GM18909 (cell line): ENCODE data around the gene FAAH2.
"Not testable (repeated sequence)": the region's sequence is repeated elsewhere in the genome, so short reads cannot be mapped to it uniquely, and the experiment has no call there.

Source experiments
- ATAC-seq: cut with Tn5 transposase; IDR thresholded peaks from one replicate; pipeline ENCODE4 v1.9.1; 2021; ENCODE audit warnings: mild to moderate bottlenecking; ENCODE audit not compliant: unreplicated experiment, poor library complexity

FAAH2 gene

GRCh38 chrX:57380026-57380796 is 93.7 kb downstream of the FAAH2 start:
- peak; percentile 100 for ATAC-seq

DNA sequence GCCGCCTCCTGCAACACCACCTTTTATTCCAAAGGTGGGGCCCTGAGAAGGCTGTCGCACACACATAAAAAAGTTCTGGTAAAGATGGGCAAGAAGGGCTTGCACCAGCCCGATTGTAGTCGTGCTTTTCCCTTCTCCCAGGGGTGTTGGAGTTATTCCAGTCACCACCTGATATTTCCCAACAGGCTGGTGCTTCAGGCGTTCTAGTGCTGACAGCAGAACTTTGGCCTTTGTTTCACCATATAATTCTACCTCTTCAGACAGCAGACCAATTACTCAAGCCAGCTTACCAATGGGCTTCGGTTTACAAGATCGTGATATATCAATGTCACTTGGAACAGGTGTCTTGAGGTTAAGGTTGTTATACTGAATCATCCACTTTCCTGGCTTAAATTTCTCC is 107.7 kb downstream of the FAAH2 start:
- ATAC-seq, result not testable (repeated sequence)

GRCh38 chrX:57403191-57403590 is 116.7 kb downstream of the FAAH2 start:
- ATAC-seq, result not testable (repeated sequence)

GRCh38 chrX:57406149-57406548 is 119.6 kb downstream of the FAAH2 start:
- ATAC-seq, result no peak

GRCh38 chrX:57417827-57418226 is 131.3 kb downstream of the FAAH2 start:
- ATAC-seq, result no peak

DNA sequence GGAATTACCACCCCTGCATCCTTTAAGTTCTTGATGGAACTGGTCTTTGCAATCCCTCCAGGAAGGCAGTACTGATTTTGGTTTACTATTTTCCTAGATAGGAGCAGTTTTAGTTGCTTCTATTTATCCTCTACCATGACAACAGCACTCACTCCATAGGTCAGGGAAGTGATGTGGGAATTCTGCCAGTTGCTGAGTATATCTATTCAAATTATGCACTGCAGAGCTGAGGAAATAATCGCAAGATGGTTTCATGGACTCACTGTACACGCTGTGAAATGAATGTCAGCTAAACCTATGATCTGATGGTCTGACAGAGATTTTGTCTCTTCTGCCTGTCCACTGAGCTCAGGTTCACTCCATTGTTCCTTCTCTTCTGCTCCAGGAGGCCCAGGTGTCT is 135.8 kb downstream of the FAAH2 start:
- no peak for ATAC-seq

GRCh38 chrX:57422790-57423189 is 136.3 kb downstream of the FAAH2 start:
- ATAC-seq, result no peak

DNA sequence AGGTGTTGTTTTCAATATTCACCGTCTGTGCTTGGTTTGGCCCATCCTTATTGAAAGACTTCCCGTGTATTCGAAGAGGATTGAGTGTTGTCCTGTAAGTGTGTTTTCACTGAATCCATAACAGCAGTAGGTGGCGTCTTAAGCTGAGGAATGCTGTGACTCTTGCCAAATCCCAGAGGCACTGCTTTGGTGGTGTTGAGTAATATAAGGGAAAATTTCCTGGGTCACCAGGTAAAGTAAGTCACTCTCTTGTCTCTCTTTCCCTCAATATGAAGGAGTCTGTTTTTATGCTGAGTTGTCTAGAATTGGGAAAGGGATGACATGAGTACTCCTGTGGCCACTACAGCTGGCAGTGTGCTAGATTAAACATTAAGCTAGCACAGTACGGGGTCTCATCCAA is 158.6 kb downstream of the FAAH2 start:
- no peak for ATAC-seq

DNA sequence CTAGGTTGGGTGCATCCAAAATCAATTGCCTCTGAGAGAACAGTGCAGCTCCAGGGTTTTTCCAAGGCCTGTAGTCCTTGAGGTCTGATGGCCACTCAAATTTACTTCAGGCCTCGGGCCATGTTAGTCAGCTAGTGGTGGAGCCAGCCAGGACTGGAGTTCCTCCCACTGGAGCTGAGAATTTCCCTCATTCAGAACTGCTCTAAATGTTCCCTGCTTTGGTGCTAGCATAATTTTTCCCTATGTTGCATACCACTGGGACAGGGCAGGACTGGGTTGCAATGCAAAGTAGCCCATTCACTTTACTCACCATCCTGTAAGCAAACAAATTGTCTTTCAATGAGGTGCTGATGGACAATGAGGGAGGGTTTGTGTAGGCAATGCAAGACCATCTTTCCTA is 159.3 kb downstream of the FAAH2 start:
- no peak for ATAC-seq

GRCh38 chrX:57447856-57448255 is 161.3 kb downstream of the FAAH2 start:
- no peak for ATAC-seq

DNA sequence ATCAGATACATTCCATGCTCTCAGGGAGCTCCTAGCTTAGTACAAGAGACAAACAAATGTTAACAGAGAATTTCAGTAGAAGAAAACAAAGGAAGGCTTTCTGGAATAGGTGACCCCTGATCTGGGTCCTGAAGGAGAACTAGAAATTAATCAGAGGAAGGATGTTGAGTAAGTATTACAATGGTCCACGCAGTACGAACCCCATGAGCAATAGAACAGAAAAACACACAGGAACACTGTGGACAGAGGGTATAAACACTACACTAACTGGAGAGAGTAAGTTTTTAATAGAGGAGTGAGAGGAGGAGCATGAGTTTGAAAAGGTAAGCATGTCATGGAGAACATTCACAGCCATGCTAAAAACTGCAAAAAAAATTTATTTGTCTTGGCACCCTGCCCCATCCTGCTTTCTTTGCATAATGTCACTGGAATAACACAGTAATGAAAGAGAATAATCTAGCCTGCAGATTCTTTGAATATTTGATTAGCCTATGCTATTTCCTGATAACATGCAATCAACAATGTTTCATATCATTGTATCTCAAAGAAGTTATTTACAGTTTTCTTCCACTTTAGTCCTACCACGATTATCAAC is 165.0 kb downstream of the FAAH2 start:
- no peak for ATAC-seq

DNA sequence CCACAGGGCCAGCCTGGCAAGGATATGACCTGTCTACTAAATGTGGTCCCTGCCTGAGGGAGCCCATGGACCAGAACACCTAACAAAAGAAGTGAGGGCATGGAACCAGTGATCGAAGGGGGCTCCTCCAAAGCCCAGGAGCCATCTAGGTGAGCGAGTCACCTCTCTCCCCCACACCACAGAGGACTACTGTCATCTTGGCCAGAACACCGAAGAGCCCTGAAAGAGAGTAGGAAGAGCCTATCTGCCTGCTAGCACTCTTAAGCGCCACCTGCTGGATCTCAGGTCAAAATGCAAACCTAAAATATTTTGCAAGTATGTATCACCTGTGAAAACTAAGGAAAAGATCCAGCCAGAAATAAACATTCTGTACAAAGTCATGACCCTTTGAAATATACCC is 167.4 kb downstream of the FAAH2 start:
- ATAC-seq, result peak; percentile 84

GRCh38 chrX:57481514-57481913 is 195.0 kb downstream of the FAAH2 start:
- ATAC-seq, result no peak

- no peak for ATAC-seq
These were observed 230.0 kb downstream of the FAAH2 start for GRCh38 chrX:57516491-57516890.

- no peak for ATAC-seq
These were observed 233.1 kb downstream of the FAAH2 start for GRCh38 chrX:57519578-57520118.

- no peak for ATAC-seq
These were observed 242.3 kb downstream of the FAAH2 start for GRCh38 chrX:57528670-57529255.
